ENCODE results near the gene SDHB.

SDHB gene

DNA sequence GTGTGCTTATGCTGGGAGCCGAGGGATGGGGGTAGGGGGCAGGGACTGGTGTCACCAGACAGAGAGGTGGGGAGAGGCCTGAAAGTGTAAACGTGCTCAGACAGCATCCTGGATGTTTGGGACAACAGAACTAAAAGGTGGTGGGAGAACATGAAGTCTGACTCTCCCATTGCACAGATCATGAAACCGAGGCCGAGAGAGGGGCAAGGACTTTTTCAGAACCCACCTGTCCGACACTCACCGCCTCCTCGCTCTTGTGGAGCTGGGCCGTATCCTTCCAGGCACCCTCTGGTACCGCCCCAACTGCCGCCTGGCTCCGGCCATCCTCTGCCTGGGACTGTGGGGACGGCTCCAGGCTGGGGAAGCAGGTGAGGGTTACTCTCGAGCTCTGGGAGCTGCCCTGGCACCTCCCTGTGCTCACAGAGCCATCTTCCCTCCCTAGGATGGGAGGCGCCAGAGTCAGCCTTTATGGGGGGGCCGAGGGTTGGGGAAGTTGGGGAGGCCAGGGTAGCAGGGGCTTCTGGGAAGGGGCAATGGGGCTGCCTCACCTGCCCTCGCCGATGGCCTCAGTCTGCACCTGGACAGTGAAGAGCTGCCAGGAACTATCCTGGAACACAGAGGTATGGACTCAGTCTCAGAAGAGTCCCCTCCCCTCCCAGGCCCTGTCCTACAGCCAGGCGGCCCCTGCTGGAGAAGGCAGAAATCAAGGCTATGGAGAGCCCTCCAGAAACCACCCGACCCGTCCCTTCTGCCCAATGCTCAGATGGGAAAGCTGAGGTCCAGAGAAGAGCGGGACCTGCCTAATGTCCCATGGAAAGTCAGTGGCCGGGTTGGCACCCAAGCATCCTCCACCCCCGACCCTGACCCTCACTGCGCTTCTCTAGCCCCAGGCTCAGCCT, 49.1 kb downstream of the SDHB start:
- Histone ChIP-seq H3K79me2 (ENCODE audit: insufficient read depth, low read length) (peaks cover 20% of the 10 kb centered on the region), H4K20me1 (ENCODE audit: insufficient read depth, low read length, poor library complexity, severe bottlenecking) (peaks cover 8% of the 10 kb centered on the region), H2AFZ (ENCODE audit: low read length) (no peak overlapping the region), H3K9ac (ENCODE audit: low read depth, low read length, poor library complexity, severe bottlenecking) (no peak overlapping the region), H3K36me3 (ENCODE audit: insufficient read depth, low read length) (peaks cover 33% of the 10 kb centered on the region; the same call in 1 of the 2 replicates), H3K4me3 (ENCODE audit: low read length, poor library complexity, severe bottlenecking) (no peak overlapping the region), H3F3A (ENCODE audit: low read depth) (no peaks in the 10 kb centered on the region), H3K4me2 (ENCODE audit: low read depth, low read length, poor library complexity, severe bottlenecking) (no peak overlapping the region), H3K27me3 (ENCODE audit: insufficient read depth, low read length, poor library complexity, severe bottlenecking) (no peaks in the 10 kb centered on the region), H3K4me1 (ENCODE audit: insufficient read depth, low read length, poor library complexity, severe bottlenecking) (peaks cover 8% of the 10 kb centered on the region), H3K9me3 (ENCODE audit: insufficient read depth, low read depth, low read length) (no peaks in the 10 kb centered on the region), H3K9me2 (replicated peaks; ENCODE audit: low read depth, low read length) (no peaks in the 10 kb centered on the region)
- no peak for TF ChIP-seq EZH2phosphoT487 (IDR thresholded peaks at IDR 0.05; ENCODE audit: borderline replicate concordance)
- TF ChIP-seq, protein P1, sequence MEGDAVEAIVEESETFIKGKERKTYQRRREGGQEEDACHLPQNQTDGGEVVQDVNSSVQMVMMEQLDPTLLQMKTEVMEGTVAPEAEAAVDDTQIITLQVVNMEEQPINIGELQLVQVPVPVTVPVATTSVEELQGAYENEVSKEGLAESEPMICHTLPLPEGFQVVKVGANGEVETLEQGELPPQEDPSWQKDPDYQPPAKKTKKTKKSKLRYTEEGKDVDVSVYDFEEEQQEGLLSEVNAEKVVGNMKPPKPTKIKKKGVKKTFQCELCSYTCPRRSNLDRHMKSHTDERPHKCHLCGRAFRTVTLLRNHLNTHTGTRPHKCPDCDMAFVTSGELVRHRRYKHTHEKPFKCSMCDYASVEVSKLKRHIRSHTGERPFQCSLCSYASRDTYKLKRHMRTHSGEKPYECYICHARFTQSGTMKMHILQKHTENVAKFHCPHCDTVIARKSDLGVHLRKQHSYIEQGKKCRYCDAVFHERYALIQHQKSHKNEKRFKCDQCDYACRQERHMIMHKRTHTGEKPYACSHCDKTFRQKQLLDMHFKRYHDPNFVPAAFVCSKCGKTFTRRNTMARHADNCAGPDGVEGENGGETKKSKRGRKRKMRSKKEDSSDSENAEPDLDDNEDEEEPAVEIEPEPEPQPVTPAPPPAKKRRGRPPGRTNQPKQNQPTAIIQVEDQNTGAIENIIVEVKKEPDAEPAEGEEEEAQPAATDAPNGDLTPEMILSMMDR (conservative IDR thresholded peaks at IDR 0.05; ENCODE audit: low read length): no peak

DNA sequence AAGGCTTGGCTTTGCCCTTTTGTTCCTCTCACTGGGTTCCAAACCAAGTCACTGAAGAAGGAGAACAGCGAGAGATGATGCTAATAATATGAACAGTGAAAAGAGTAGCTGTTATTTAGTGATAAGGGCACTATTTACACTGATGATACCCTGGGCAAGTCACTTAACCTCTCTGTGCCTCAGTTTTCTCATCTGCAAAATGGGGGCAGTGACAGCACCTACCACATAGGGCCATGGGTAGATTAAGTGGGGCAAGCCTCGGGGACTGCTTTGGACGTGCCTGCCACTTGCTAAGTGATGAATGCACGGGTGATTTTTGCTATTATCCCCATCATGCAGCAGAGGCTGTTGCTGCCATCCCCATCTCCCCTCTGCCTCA, 51.3 kb downstream of the SDHB start:
- Histone ChIP-seq H3K9me2 (replicated peaks; ENCODE audit: low read depth, low read length) (no peaks in the 10 kb centered on the region), H3K9me3 (ENCODE audit: insufficient read depth, low read depth, low read length) (no peaks in the 10 kb centered on the region), H4K20me1 (ENCODE audit: insufficient read depth, low read length, poor library complexity, severe bottlenecking) (peaks cover 4% of the 10 kb centered on the region), H3K4me2 (ENCODE audit: low read depth, low read length, poor library complexity, severe bottlenecking) (no peak overlapping the region), H3K27me3 (ENCODE audit: insufficient read depth, low read length, poor library complexity, severe bottlenecking) (no peaks in the 10 kb centered on the region), H3K79me2 (ENCODE audit: insufficient read depth, low read length) (no peaks in the 10 kb centered on the region), H3K9ac (ENCODE audit: low read depth, low read length, poor library complexity, severe bottlenecking) (no peak overlapping the region), H3K4me3 (ENCODE audit: low read length, poor library complexity, severe bottlenecking) (no peak overlapping the region), H3K4me1 (ENCODE audit: insufficient read depth, low read length, poor library complexity, severe bottlenecking) (no peaks in the 10 kb centered on the region), H3F3A (ENCODE audit: low read depth) (no peaks in the 10 kb centered on the region), H2AFZ (ENCODE audit: low read length) (no peak overlapping the region), H3K36me3 (ENCODE audit: insufficient read depth, low read length) (peaks cover 38% of the 10 kb centered on the region; the same call in 1 of the 2 replicates)
- TF ChIP-seq, protein P1 (conservative IDR thresholded peaks at IDR 0.05; ENCODE audit: low read length): no peak
- TF ChIP-seq EZH2phosphoT487 (IDR thresholded peaks at IDR 0.05; ENCODE audit: borderline replicate concordance): no peak

DNA sequence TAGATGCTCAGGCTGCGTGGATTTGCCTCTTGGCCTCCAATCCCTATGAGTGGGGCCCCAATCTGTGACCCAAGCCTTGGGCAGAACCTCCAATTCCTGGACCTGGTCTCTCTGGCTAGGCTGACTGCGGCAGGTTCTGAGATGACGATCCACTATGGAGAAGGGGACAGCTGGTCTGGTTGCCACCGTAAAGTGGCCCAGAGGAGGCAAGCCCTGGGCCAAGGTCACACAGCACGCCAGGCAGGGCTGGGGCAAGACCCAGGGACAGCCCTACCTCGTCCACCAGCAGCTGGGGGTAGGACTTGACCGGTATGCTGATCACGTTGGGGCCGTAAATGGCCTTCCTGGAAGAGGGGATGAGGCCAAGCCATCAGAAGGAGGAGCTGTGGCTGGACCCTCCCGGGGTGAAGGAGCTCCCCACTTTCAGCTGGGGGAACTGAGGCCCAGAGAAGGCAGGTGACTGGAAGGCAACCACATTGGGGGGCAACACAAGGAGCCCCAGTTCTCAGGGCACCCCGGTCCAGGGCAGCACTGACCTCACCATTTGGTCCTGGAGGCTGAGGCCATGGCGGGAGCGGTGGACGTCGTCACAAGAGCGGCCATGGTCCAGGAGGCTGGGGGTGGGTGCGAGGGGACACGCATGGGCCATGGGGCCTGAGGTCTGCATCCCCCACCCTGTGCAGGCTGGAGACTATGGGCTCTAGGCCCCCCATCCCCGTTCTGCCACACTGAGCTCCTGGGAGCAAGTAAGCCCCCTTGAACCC, 51.9 kb downstream of the SDHB start:
- no peaks in the 10 kb centered on the region for H3K4me1 ChIP-seq (ENCODE audit: insufficient read depth, low read length, poor library complexity, severe bottlenecking)
- H3K9me3 ChIP-seq (ENCODE audit: insufficient read depth, low read depth, low read length): no peaks in the 10 kb centered on the region
- no peaks in the 10 kb centered on the region for H3F3A ChIP-seq (ENCODE audit: low read depth)
- H3K4me2 ChIP-seq (ENCODE audit: low read depth, low read length, poor library complexity, severe bottlenecking): no peak overlapping the region
- H3K36me3 ChIP-seq (ENCODE audit: insufficient read depth, low read length): peaks cover 38% of the 10 kb centered on the region; the same call in 1 of the 2 replicates
- H3K27me3 ChIP-seq (ENCODE audit: insufficient read depth, low read length, poor library complexity, severe bottlenecking): no peaks in the 10 kb centered on the region
- H3K9me2 ChIP-seq (replicated peaks; ENCODE audit: low read depth, low read length): no peaks in the 10 kb centered on the region
- H3K4me3 ChIP-seq (ENCODE audit: low read length, poor library complexity, severe bottlenecking): no peak overlapping the region
- H3K9ac ChIP-seq (ENCODE audit: low read depth, low read length, poor library complexity, severe bottlenecking): no peak overlapping the region
- peaks cover 1% of the 10 kb centered on the region for H4K20me1 ChIP-seq (ENCODE audit: insufficient read depth, low read length, poor library complexity, severe bottlenecking)
- H3K79me2 ChIP-seq (ENCODE audit: insufficient read depth, low read length): no peaks in the 10 kb centered on the region
- TF ChIP-seq, protein P1 (conservative IDR thresholded peaks at IDR 0.05; ENCODE audit: low read length): no peak
- H2AFZ ChIP-seq (ENCODE audit: low read length): no peak overlapping the region
